Activated B cell treated with CpG ODN at 0.5 μM for 24 hours (primary cell): Measurements from ENCODE around the gene LIPC. TPM values are rescaled to one million over a fixed set of nuclear protein-coding genes. Genes with fewer than 3 reads are reported as not detected.

Experiments used
- ATAC-seq: fragments of 200-7000 bp; cut with Tn5 transposase; one replicate; pipeline ENCODE4 v1.10.0; 2021; ENCODE audit warnings: low read depth, mild to moderate bottlenecking, moderate library complexity
- CTCF ChIA-PET: fragments of 350-600 bp; sonication (Branson Sonifier 250); formaldehyde crosslinking; loops from one replicate; lab custom pipeline; 2021; ENCODE audit warnings: antibody characterized with exemption; lab: Charles Lee
- POLR2A ChIA-PET: fragments of 350-600 bp; sonication (Branson Sonifier 250); formaldehyde crosslinking; loops from one replicate; lab custom pipeline; 2021; ENCODE audit warnings: antibody characterized with exemption; lab: Charles Lee
- DNase-seq: peaks from one replicate; pipeline ENCODE4 v3.0.0; 2022
- H3K27ac Mint-ChIP-seq: one replicate; pipeline ENCODE4 v1.8.0; 2020; ENCODE audit warnings: mixed read lengths
- H3K27me3 Mint-ChIP-seq: one replicate; pipeline ENCODE4 v1.8.0; 2021; ENCODE audit warnings: mixed read lengths
- H3K36me3 Mint-ChIP-seq: one replicate; pipeline ENCODE4 v1.8.0; 2021; ENCODE audit warnings: low read depth, mixed read lengths
- H3K4me1 Mint-ChIP-seq: one replicate; pipeline ENCODE4 v1.8.0; 2021; ENCODE audit warnings: mixed read lengths
- H3K4me3 Mint-ChIP-seq: one replicate; pipeline ENCODE4 v1.8.0; 2020; ENCODE audit warnings: mild to moderate bottlenecking, mixed read lengths
- H3K9me3 Mint-ChIP-seq: one replicate; pipeline ENCODE4 v1.8.0; 2020; ENCODE audit warnings: mixed read lengths
- intact Hi-C: fragments of 100-400 bp; cut with micrococcal nuclease; formaldehyde crosslinking; loops from one replicate; pipeline ENCODE4 v1.15.1; 2024
- total RNA-seq: library from RNA; stranded (reverse); gene quantifications from 2 replicates; pipeline ENCODE4 v1.2.3, GENCODE V29; 2022
- TF ChIP-seq, protein P1 (sequence below): fragments of 200-600 bp; IDR thresholded peaks from one replicate; pipeline ENCODE4 v1.8.0; 2022; ENCODE audit warnings: antibody characterized with exemption, mild to moderate bottlenecking

Gene LIPC
- total RNA-seq, 1 donor from 2014 or later: not detected

- POLR2A ChIA-PET: no interaction called here
- Mint-ChIP-seq H3K9me3 (no peaks in the 10 kb centered on the region), H3K36me3 (no peaks in the 10 kb centered on the region), H3K27ac (no peak overlapping the region), H3K4me1 (no peaks in the 10 kb centered on the region), H3K27me3 (peaks cover 2% of the 10 kb centered on the region), H3K4me3 (no peak overlapping the region)
- TF ChIP-seq, protein P1, sequence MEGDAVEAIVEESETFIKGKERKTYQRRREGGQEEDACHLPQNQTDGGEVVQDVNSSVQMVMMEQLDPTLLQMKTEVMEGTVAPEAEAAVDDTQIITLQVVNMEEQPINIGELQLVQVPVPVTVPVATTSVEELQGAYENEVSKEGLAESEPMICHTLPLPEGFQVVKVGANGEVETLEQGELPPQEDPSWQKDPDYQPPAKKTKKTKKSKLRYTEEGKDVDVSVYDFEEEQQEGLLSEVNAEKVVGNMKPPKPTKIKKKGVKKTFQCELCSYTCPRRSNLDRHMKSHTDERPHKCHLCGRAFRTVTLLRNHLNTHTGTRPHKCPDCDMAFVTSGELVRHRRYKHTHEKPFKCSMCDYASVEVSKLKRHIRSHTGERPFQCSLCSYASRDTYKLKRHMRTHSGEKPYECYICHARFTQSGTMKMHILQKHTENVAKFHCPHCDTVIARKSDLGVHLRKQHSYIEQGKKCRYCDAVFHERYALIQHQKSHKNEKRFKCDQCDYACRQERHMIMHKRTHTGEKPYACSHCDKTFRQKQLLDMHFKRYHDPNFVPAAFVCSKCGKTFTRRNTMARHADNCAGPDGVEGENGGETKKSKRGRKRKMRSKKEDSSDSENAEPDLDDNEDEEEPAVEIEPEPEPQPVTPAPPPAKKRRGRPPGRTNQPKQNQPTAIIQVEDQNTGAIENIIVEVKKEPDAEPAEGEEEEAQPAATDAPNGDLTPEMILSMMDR: no peak
- ATAC-seq (no peak), DNase-seq (no peak)
- intact Hi-C loops: no loop called here
- CTCF ChIA-PET: no interaction called here
Measured at GRCh38 chr15:58427987-58428386, 3.8 kb upstream of the LIPC start.

DNA sequence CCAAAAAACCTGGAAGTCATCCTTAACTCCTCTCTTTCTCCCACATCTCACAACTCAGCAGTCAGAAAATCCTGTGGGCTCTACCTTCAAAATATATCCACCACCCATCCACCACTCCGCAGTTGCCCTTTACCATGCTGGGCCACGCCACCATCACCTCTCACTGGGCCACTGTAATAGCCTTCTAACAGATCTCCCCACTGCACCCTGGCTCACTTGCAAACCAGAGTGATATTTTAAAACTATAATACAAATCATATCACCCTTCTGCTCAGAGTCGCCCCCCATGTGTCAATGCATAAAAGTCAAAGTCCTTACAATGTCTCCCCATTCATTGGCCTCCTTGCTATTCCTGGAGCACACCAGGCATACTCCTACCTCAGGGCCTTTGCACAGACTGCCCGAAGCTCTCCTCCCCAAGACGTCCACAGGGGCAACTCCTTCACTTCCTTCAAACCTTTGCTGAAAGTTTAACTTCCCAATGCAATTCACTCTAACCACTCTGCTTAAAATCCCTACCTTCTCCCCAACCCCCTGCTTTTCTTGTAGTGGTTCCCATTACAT, 1.5 kb upstream of the LIPC start:
- H3K4me1 Mint-ChIP-seq: no peaks in the 10 kb centered on the region
- no peak for ATAC-seq
- POLR2A ChIA-PET: no interaction called here
- no peaks in the 10 kb centered on the region for H3K9me3 Mint-ChIP-seq
- CTCF ChIA-PET: no interaction called here
- no peaks in the 10 kb centered on the region for H3K36me3 Mint-ChIP-seq
- TF ChIP-seq, protein P1: no peak
- no peak for DNase-seq
- no peak overlapping the region for H3K4me3 Mint-ChIP-seq
- intact Hi-C loops: no loop called here
- peaks cover 2% of the 10 kb centered on the region for H3K27me3 Mint-ChIP-seq
- H3K27ac Mint-ChIP-seq: no peak overlapping the region

DNA sequence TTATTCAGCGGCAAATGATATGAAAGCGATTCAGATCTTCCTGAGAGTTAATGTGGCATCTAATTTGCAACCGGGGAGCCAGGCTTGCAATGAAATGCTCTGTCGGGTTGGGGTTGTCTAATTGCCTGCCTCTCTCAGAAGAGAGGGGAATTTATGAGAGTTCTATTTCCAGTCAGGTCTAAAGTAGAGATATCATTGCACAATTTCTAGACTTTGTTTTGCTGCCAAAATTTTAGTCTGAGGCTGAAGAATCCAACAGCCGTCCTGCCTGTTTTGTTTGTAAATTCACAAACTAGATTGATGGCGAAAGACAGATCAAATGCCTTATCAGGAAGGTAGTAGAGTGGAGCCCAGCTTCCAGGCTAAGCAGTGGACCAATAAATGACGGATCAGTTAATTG, 610 bp downstream of the LIPC start:
- Mint-ChIP-seq H3K27ac (no peak overlapping the region), H3K4me1 (no peaks in the 10 kb centered on the region), H3K4me3 (no peak overlapping the region), H3K36me3 (no peaks in the 10 kb centered on the region), H3K27me3 (peaks cover 2% of the 10 kb centered on the region), H3K9me3 (no peaks in the 10 kb centered on the region)
- DNase-seq (no peak), ATAC-seq (no peak)
- CTCF ChIA-PET: no interaction called here
- TF ChIP-seq, protein P1: no peak
- POLR2A ChIA-PET: no interaction called here
- intact Hi-C loops: no loop called here

DNA sequence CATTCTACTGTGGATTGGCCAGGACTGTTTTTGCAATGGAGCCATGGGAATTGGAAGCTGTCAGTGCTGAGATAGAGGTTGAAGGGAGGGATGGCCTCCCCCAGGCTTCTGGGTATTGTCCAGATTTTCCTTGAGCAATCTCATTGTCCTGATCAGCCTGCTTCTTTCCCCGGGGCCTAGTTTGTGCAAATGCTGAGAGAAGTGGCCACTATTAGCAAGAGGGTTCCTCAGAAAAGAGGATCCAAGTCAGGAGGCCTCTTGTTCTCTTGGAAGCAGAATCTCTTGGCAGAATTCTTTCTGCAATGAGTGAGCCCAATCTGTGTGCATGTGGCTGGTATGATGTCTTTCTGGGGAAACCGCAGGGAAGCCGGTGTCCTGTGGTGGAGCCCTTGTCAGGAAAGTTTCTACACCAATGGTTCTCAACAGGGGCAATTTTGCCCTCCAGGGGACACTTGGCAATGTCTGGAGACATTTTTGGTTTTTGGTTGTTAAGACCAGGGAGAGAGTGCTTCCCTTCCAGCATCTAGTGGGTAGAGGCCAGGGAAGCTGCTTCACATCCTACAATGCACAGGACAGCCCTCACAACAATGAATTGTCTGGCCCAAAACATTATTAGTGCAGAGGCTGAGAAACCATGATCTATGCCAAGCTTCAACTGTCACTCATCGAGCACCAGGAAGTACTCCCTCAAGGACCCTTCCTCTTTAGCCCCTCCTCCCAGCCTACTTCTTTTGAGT, 2.0 kb downstream of the LIPC start:
- no peak overlapping the region for H3K27ac Mint-ChIP-seq
- no peaks in the 10 kb centered on the region for H3K4me1 Mint-ChIP-seq
- TF ChIP-seq, protein P1: no peak
- CTCF ChIA-PET: no interaction called here
- H3K9me3 Mint-ChIP-seq: no peaks in the 10 kb centered on the region
- intact Hi-C loops: no loop called here
- H3K36me3 Mint-ChIP-seq: no peaks in the 10 kb centered on the region
- H3K27me3 Mint-ChIP-seq: peaks cover 2% of the 10 kb centered on the region
- no peak overlapping the region for H3K4me3 Mint-ChIP-seq
- ATAC-seq (no peak), DNase-seq (no peak)
- POLR2A ChIA-PET: no interaction called here

DNA sequence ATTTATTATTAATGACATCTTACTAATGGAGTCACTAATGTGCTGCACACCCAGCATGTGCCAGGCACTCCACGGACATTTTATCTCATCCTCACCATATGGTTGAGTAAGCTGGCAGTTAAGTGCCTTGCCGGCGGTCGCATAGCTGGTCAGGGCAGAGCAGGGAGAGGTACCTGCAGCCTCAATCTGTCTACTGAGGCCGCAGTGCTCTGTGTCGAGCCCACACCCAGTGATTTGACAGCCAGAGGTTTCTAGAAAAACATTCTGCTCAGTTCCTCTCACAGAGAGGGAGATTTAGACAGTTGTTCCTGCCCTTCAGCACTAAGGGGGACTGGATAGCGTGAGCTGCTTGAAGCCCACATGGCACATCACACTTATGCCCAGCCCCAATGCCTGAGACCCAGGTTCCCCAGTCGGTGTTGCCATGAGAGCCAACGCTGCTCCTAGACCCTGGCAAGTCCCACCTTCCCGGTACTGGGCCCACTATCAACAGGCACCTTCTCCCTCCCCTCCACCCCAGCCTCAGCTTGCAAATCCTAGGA, 2.6 kb downstream of the LIPC start:
- DNase-seq (no peak), ATAC-seq (no peak)
- H3K4me3 Mint-ChIP-seq: no peak overlapping the region
- no peaks in the 10 kb centered on the region for H3K9me3 Mint-ChIP-seq
- TF ChIP-seq, protein P1: no peak
- no peaks in the 10 kb centered on the region for H3K36me3 Mint-ChIP-seq
- H3K4me1 Mint-ChIP-seq: no peaks in the 10 kb centered on the region
- intact Hi-C loops: no loop called here
- ChIA-PET POLR2A (no interaction called here), CTCF (no interaction called here)
- H3K27me3 Mint-ChIP-seq: no peaks in the 10 kb centered on the region
- no peak overlapping the region for H3K27ac Mint-ChIP-seq
